Spinal cord (tissue), 10 donors: ENCODE results near the gene DNAJA3. TPM values are rescaled to one million over a fixed set of nuclear protein-coding genes. Genes with fewer than 3 reads are reported as not detected.
A peak's percentile ranks its signal among the peaks of the same experiment; 100 is the strongest.
"Not testable (repeated sequence)": the region's sequence is repeated elsewhere in the genome, so short reads cannot be mapped to it uniquely, and the experiment has no call there.

Experiments used
- DNase-seq, 6 donors: peaks; one replicate each; pipeline versions ENCODE4 v3.0.0 to v3.0.0-alpha.2; 2013 to 2015; ENCODE audit warnings: low spot score in 6 of 6, low read depth in 4 of 6
- H3K27ac ChIP-seq: one replicate; pipeline ENCODE4 v1.5.1; 2013; ENCODE audit warnings: low read depth, low read length, control low read depth
- H3K27me3 ChIP-seq: one replicate; pipeline ENCODE4 v1.6.1; 2013; ENCODE audit warnings: low read length; ENCODE audit not compliant: control insufficient read depth, insufficient read depth
- H3K36me3 ChIP-seq: one replicate; pipeline ENCODE4 v1.6.1; 2013; ENCODE audit warnings: low read length; ENCODE audit not compliant: control insufficient read depth, insufficient read depth
- H3K4me1 ChIP-seq: one replicate; pipeline ENCODE4 v1.6.1; 2013; ENCODE audit warnings: low read length; ENCODE audit not compliant: control insufficient read depth, insufficient read depth
- H3K4me3 ChIP-seq: one replicate; pipeline ENCODE4 v1.5.1; 2013; ENCODE audit warnings: low read depth, low read length, control low read depth
- H3K9me3 ChIP-seq: one replicate; pipeline ENCODE4 v1.6.1; 2013; ENCODE audit warnings: low read length; ENCODE audit not compliant: control insufficient read depth, insufficient read depth
- WGBS: methylation state at CpG from one replicate; pipeline ENCODE4 v1.1.5; 2013; ENCODE audit warnings: missing lambda C conversion rate; ENCODE audit not compliant: insufficient coverage; 5-methylcytosine and 5-hydroxymethylcytosine counted together
- polyA plus RNA-seq, 2 donors: library from polyadenylated mRNA; unstranded; fragments of 120-200 nt; gene quantifications; one replicate each; pipeline ENCODE4 v1.2.1, GENCODE V29; 2013; ENCODE audit not compliant: insufficient read length in 2 of 2
- total RNA-seq, 2 donors: library from RNA; depleted of rRNA in 1 of 2; stranded (reverse); fragments of 120-200 nt in 1 of 2; fragments of >200 nt in 1 of 2; gene quantifications; one replicate each; pipeline versions ENCODE4 v1.2.3 to v1.2.4, GENCODE V29; 2013 to 2014
- donor health status: healthy.

The DNAJA3 gene
- total and polyA plus RNA-seq, 4 donors, result 35.4 to 45.0 (median 39.5) TPM

DNA sequence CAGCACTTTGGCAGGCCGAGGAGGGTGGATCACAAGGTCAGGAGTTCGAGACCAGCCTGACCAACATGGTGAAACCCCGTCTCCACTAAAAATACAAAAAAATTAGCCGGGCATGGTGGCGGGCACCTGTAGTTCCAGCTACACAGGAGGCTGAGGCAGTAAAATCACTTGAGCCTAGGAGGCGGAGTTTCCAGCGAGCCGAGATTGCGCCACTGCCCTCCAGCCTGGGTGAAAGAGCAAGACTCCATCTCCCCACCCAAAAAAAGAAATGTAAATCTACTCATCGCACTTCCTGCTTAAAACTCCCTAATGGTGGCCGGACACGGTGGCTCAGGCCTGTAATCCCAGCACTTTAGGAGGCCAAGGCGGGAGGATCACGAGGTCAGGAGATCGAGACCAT, 31.8 kb upstream of the DNAJA3 start:
- H3K4me1 ChIP-seq, result peaks cover 27% of the 10 kb centered on the region
- H3K27me3 ChIP-seq, H3K9me3 ChIP-seq, H3K4me3 ChIP-seq, H3K27ac ChIP-seq, DNase-seq: not testable (repeated sequence)
- H3K36me3 ChIP-seq, result peaks cover 79% of the 10 kb centered on the region
- 94% methylated on average over 11 of the region's 15 CpGs for WGBS

DNA sequence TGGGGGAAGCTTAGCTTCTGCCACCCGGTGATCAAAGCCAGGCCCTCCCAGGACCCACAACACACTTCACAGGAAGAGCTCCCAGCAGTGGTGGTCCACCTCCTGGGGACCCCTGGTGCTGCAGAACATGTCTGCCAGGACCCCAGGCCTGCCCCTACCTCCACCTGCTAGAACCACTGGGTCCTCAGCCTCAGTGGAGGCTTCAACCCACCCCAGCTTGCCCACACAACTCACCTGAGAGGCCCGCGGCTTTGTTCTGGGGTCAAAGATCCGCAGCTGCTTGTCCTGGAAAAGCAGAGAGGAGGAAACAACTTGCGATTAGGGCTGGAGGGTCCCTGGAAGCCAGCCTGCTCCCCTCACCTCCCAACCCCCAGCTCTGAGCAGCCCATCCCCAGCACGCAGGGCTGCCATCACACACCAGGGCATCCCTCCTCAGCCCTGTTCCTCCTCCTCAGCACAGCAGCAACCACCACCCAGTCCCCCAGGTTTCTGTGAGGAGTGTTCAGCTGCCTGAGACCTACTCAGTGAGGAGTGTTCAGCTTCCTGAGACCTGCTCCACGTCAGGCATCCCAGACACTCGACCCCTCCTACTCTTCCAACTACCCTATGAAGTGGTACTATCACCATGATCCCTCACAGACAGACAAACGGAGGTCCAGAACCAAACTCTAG, 30.5 kb upstream of the DNAJA3 start:
- H3K4me1 ChIP-seq, result peaks cover 19% of the 10 kb centered on the region
- DNase-seq, result no peak
- no peak overlapping the region for H3K27ac ChIP-seq
- H3K4me3 ChIP-seq, result no peak overlapping the region
- no peaks in the 10 kb centered on the region for H3K27me3 ChIP-seq
- no peaks in the 10 kb centered on the region for H3K9me3 ChIP-seq
- WGBS, result 82% methylated on average over 9 of the region's 9 CpGs
- H3K36me3 ChIP-seq, result peaks cover 65% of the 10 kb centered on the region

DNA sequence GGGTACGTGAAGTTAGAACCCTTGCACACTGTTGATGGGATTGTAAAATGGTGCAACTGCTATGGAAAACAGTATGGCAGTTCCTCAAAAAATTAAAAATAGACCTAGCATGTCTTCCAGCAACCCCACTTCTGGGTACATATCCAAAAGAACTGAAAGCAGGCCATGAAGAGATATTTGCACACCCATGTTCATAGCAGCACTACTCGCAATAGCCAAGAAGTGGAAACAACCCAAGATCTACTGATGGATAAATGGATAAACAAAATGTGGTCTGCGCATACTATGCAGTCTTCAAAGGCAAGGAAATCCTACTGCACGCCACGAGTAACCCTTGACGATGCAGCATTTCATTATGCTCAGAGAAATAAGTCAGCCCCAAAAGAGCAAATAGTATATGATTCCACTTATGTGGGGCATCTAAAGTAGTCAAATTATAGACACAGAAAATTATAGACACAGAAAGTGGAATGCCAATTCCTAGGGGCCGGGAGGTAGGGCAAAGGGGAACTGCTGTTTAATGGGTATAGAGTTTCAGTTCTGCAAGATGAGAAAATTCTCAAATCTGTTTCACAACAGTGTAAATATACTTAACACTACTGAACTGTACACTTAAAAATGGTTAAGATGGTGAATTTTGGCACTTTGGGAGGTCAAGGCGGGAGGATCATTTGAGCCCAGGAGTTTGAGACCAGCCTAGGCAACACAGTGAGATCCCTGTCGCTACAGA, 26.5 kb upstream of the DNAJA3 start:
- H3K27me3 ChIP-seq, result no peaks in the 10 kb centered on the region
- H3K4me3 ChIP-seq, result no peak overlapping the region
- WGBS, result 95% methylated on average over 2 of the region's 9 CpGs
- H3K27ac ChIP-seq, result no peak overlapping the region
- peaks cover 57% of the 10 kb centered on the region for H3K36me3 ChIP-seq
- DNase-seq, result peak in 1 of 6 donors; percentile 87
- peaks cover 9% of the 10 kb centered on the region for H3K4me1 ChIP-seq
- H3K9me3 ChIP-seq, result no peaks in the 10 kb centered on the region

DNA sequence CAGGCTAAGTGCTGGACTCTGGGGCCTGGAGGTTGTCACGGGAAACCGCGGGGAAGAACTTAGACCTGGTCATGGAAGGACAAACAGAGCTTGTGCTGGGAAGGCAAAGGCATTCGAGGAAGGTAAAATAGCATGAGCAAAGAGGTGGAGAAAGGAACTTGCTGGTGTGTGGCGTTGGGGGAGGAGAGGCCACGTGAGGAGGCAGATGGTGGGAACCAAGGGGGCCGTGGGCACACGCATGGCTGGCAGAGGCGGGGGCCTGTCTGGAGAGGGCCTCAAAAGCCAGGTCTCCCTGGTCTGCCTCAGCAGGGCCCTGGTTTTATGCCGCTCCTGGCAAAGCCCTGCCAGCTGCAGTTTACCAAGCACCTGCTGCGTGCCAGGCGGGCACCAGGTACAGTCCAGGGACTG, 24.6 kb upstream of the DNAJA3 start:
- 81% methylated on average over 9 of the region's 12 CpGs for WGBS
- Histone ChIP-seq H3K9me3 (no peaks in the 10 kb centered on the region), H3K36me3 (peaks cover 61% of the 10 kb centered on the region), H3K27ac (no peak overlapping the region), H3K4me3 (no peak overlapping the region), H3K27me3 (no peaks in the 10 kb centered on the region), H3K4me1 (peaks cover 9% of the 10 kb centered on the region)
- DNase-seq, result no peak

DNA sequence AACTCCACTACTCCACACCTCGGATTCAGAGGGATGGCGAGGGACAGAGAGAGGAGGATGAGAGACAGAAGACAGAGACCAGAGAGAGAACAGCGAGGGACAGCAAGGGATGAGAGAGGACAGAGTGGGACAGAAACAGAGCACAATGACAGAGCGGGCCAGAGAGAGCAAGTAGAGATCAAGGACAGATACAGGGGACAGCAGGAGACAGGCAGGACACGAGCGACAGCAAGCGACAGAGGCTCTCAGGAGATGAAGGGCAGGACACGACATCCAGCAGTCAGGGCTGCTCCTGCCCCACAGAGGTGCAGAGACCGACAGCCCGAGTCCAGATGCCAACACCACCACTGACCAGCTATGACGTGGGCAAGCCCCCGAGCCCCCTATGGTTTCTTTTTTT, 24.2 kb upstream of the DNAJA3 start:
- no peak overlapping the region for H3K27ac ChIP-seq
- no peak overlapping the region for H3K4me3 ChIP-seq
- H3K36me3 ChIP-seq, result peaks cover 65% of the 10 kb centered on the region
- H3K4me1 ChIP-seq, result peaks cover 9% of the 10 kb centered on the region
- H3K27me3 ChIP-seq, result no peaks in the 10 kb centered on the region
- no peak for DNase-seq
- WGBS, result 86% methylated on average over 8 of the region's 12 CpGs
- no peaks in the 10 kb centered on the region for H3K9me3 ChIP-seq

DNA sequence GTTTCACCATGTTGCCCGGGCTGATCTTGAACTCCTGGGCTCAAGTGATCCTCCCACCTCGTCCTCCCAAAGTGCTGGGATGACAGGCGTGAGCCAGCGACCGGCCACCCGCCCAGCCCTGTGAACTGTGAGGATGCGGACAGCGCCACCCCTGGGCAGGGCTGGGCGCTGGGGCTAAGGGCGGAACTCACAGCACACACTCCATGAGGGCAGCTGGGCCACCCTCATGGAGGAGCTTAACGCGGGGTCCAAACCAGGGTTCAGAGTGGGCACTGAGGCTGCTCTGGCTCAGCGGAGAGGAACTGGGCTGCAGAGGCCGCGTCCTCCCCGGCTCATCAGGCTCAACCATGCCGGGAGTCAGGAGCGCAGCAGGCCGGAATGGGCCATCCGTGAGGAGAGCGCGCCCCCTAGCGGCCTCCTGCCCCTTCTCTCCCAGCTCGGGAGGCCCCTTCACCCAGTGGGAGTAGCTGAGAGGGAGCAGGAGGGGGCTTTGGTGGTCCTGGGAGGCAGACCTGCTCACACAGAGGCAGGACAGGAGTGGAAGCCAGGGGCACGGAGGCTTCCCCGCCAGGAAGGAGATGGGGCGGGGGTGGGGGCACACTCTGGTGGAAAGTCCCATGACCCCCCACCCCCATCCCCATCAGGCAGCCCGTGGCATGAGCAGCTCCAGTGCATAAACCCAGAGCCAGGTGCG, 23.1 kb upstream of the DNAJA3 start:
- Histone ChIP-seq H3K27ac (no peak overlapping the region), H3K4me3 (no peak overlapping the region), H3K27me3 (no peaks in the 10 kb centered on the region), H3K9me3 (no peaks in the 10 kb centered on the region), H3K4me1 (peaks cover 9% of the 10 kb centered on the region), H3K36me3 (peaks cover 70% of the 10 kb centered on the region)
- WGBS, result 18% methylated on average over 24 of the region's 29 CpGs
- peak in 4 of 6 donors; percentile 61 to 90 (median 78) for DNase-seq

DNA sequence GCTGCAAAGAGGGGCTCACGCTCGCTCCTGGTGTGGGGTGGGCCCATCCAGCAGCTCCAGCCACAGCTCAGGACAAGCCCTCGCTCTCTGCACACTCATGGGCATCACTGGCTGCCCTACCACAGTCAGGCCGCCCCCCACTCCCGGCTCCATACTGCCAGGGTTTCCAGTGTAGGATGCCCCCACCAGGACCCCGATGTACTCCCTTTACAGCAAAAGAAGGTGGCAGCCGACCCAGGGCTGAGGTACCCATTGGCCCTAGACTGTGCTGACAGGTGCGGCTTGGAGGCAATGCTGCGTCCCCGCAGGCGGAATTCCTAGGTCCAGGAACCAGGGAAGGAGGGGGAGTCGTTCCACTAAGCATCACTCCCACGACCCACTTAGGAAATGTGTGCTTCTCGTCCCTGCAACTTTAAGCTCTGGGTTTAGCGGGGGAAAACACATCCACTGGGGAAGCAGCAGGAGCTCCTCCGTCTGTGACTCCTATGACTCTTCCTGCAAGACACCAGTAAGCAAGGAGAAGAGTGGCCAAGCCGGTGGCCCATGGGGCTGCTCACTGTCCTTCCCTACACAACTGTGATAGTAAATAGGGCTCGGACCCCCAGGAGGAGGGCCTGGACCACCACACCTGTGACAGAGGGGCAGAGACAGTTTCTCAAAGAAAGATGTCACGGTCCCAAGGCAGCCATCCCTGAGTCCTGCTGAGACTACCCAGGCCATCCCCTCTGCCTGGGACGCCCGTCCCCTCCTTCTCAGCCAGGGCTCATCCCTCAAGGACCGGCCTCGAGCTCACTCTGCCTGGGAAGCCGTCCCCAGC, 22.3 kb upstream of the DNAJA3 start:
- Histone ChIP-seq H3K4me1 (peaks cover 9% of the 10 kb centered on the region), H3K36me3 (peaks cover 73% of the 10 kb centered on the region), H3K27ac (no peak overlapping the region), H3K4me3 (no peak overlapping the region), H3K9me3 (no peaks in the 10 kb centered on the region), H3K27me3 (no peaks in the 10 kb centered on the region)
- no peak for DNase-seq
- WGBS, result 84% methylated on average over 23 of the region's 24 CpGs

DNA sequence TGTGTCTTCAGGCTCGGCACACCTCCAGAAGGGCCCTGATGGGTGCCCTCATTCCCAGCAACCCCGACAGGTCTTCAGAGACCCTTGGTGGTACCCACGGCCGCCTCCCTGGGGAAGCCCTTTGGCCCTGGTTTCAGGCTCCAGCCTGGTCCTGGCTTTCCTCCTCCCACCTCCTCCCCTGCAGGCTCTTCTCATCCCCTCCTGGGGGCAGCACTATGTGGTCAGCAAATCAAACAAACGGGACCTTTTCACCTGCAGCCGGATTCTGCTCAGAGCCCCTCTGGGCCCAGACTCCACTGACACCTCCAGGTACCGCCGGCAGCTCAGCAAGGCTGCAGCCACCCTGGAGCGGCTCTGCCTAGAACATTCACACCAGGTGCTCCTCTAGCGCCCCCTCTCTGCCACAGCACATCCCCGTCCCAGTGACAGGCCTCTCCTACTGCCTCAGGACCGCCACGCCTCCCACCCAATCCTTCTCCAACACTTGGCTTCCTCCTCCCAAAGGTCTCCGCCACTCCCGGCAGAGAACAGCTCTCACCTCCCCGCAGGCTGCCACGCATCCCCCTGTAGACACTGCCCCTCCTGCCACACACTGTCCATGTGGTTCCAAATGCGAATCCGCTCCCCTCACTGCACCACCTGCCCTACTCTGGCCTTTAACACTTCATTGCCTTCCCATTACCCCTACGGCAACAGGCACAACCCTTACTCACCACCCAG, 21.3 kb upstream of the DNAJA3 start:
- H3K9me3 ChIP-seq, result no peaks in the 10 kb centered on the region
- H3K27me3 ChIP-seq, result no peaks in the 10 kb centered on the region
- H3K27ac ChIP-seq, result no peak overlapping the region
- peaks cover 13% of the 10 kb centered on the region for H3K4me1 ChIP-seq
- 51% methylated on average over 20 of the region's 20 CpGs for WGBS
- DNase-seq, result peak in 1 of 6 donors; percentile 24
- H3K36me3 ChIP-seq, result peaks cover 81% of the 10 kb centered on the region
- no peak overlapping the region for H3K4me3 ChIP-seq
